ENCODE measurements around the gene TAF5L. TPM values are rescaled to one million over a fixed set of nuclear protein-coding genes. Genes with fewer than 3 reads are reported as not detected.

Gene TAF5L
- polyA plus RNA-seq, 1 donor (not counting 4 experiments of a cell fraction or from before 2014, with no cell fraction given), result 23.7 TPM

GRCh38 chr1:229674042-229674441 lies 48.1 kb upstream of the TAF5L start:
- no peak overlapping the region for H3K27ac ChIP-seq (ENCODE audit: control insufficient read depth, insufficient read depth, low read length)
- DNase-seq (ENCODE audit: low read depth, low spot score) (no peak), FAIRE-seq (no peak)
- no peaks in the 10 kb centered on the region for H3K27me3 ChIP-seq (ENCODE audit: control insufficient read depth, extremely low read depth, insufficient read depth, low read length)
- H3K36me3 ChIP-seq (ENCODE audit: control insufficient read depth in 2 of 2, extremely low read depth in 1 of 2, insufficient read depth in 2 of 2, low read length in 2 of 2), result no peaks in the 10 kb centered on the region
- no peak overlapping the region for H3K4me3 ChIP-seq (ENCODE audit: control insufficient read depth in 2 of 3, extremely low read depth in 1 of 3, insufficient read depth in 2 of 3, low read depth in 1 of 3, low read length in 3 of 3)
- H3K9me3 ChIP-seq (ENCODE audit: control insufficient read depth, low read depth, low read length), result no peaks in the 10 kb centered on the region
- no peak overlapping the region for H3K9ac ChIP-seq (ENCODE audit: control insufficient read depth, extremely low read depth, insufficient read depth, low read length)
- no peaks in the 10 kb centered on the region for H3K79me2 ChIP-seq (ENCODE audit: control insufficient read depth, insufficient read depth, low read length)
- no peak overlapping the region for H3K4me2 ChIP-seq (ENCODE audit: control insufficient read depth, extremely low read depth, insufficient read depth, low read depth, low read length)
- no peaks in the 10 kb centered on the region for H4K20me1 ChIP-seq (ENCODE audit: control insufficient read depth, extremely low read depth, insufficient read depth, low read length)
- TF ChIP-seq EZH2 (IDR thresholded peaks at IDR 0.05; ENCODE audit: low read length), result no peak
- no peak for TF ChIP-seq CTCF (optimal IDR thresholded peaks at IDR 0.05 in 1 of 3, IDR thresholded peaks at IDR 0.05 in 1 of 3, conservative IDR thresholded peaks at IDR 0.05 in 1 of 3; ENCODE audit: extremely low read depth in 1 of 3, insufficient read depth in 2 of 3, low read length in 3 of 3)
- no peaks in the 10 kb centered on the region for H3K4me1 ChIP-seq (ENCODE audit: control insufficient read depth, extremely low read depth, insufficient read depth, low read length)
- dilution Hi-C loops (cut with MboI; ENCODE audit: extremely low pct_ligation_motif_present, low sequenced_read_pairs), result no loop called here
- H3K9me1 ChIP-seq (ENCODE audit: control insufficient read depth, extremely low read depth, insufficient read depth, low read length), result no peaks in the 10 kb centered on the region
- H2AFZ ChIP-seq (ENCODE audit: control insufficient read depth, low read length), result no peak overlapping the region

GRCh38 chr1:229672246-229672645 lies 46.3 kb upstream of the TAF5L start:
- TF ChIP-seq CTCF (optimal IDR thresholded peaks at IDR 0.05 in 1 of 3, IDR thresholded peaks at IDR 0.05 in 1 of 3, conservative IDR thresholded peaks at IDR 0.05 in 1 of 3; ENCODE audit: extremely low read depth in 1 of 3, insufficient read depth in 2 of 3, low read length in 3 of 3), result no peak
- no peak for TF ChIP-seq EZH2 (IDR thresholded peaks at IDR 0.05; ENCODE audit: low read length)
- no peaks in the 10 kb centered on the region for H3K79me2 ChIP-seq (ENCODE audit: control insufficient read depth, insufficient read depth, low read length)

More at GRCh38 chr1:229672246-229672645, 46.3 kb upstream of the TAF5L start:
- Histone ChIP-seq H3K4me3 (ENCODE audit: control insufficient read depth in 2 of 3, extremely low read depth in 1 of 3, insufficient read depth in 2 of 3, low read depth in 1 of 3, low read length in 3 of 3) (no peak overlapping the region), H2AFZ (ENCODE audit: control insufficient read depth, low read length) (no peak overlapping the region), H4K20me1 (ENCODE audit: control insufficient read depth, extremely low read depth, insufficient read depth, low read length) (no peaks in the 10 kb centered on the region), H3K9me3 (ENCODE audit: control insufficient read depth, low read depth, low read length) (no peaks in the 10 kb centered on the region), H3K36me3 (ENCODE audit: control insufficient read depth in 2 of 2, extremely low read depth in 1 of 2, insufficient read depth in 2 of 2, low read length in 2 of 2) (no peaks in the 10 kb centered on the region), H3K4me1 (ENCODE audit: control insufficient read depth, extremely low read depth, insufficient read depth, low read length) (no peaks in the 10 kb centered on the region), H3K27ac (ENCODE audit: control insufficient read depth, insufficient read depth, low read length) (no peak overlapping the region), H3K4me2 (ENCODE audit: control insufficient read depth, extremely low read depth, insufficient read depth, low read depth, low read length) (no peak overlapping the region), H3K9me1 (ENCODE audit: control insufficient read depth, extremely low read depth, insufficient read depth, low read length) (no peaks in the 10 kb centered on the region), H3K27me3 (ENCODE audit: control insufficient read depth, extremely low read depth, insufficient read depth, low read length) (no peaks in the 10 kb centered on the region), H3K9ac (ENCODE audit: control insufficient read depth, extremely low read depth, insufficient read depth, low read length) (no peak overlapping the region)
- dilution Hi-C loops (cut with MboI; ENCODE audit: extremely low pct_ligation_motif_present, low sequenced_read_pairs), result no loop called here
- DNase-seq (ENCODE audit: low read depth, low spot score) (no peak), FAIRE-seq (no peak)

Data from keratinocyte (primary cell).